Right lung (tissue), 5 donors: ENCODE data around the gene NAGPA. TPM values are rescaled to one million over a fixed set of nuclear protein-coding genes. Genes with fewer than 3 reads are reported as not detected.
"Not testable (repeated sequence)": the region's sequence is repeated elsewhere in the genome, so short reads cannot be mapped to it uniquely, and the experiment has no call there.

Experiments
- DNase-seq, 2 donors: peaks; one replicate each; pipeline ENCODE4 v3.0.0-alpha.2; 2013
- polyA plus RNA-seq, 5 donors: library from polyadenylated mRNA; unstranded; fragments of 120-200 nt; gene quantifications; one replicate each; pipeline versions ENCODE4 v1.2.1 to v1.2.3, GENCODE V29; 2013; ENCODE audit warnings: inconsistent platforms in 1 of 5, low replicate concordance in 1 of 5; ENCODE audit not compliant: insufficient read length in 5 of 5, insufficient read depth in 1 of 5

NAGPA gene
- polyA plus RNA-seq, 5 donors, result 6.5 to 10.6 (median 8.4) TPM

DNA sequence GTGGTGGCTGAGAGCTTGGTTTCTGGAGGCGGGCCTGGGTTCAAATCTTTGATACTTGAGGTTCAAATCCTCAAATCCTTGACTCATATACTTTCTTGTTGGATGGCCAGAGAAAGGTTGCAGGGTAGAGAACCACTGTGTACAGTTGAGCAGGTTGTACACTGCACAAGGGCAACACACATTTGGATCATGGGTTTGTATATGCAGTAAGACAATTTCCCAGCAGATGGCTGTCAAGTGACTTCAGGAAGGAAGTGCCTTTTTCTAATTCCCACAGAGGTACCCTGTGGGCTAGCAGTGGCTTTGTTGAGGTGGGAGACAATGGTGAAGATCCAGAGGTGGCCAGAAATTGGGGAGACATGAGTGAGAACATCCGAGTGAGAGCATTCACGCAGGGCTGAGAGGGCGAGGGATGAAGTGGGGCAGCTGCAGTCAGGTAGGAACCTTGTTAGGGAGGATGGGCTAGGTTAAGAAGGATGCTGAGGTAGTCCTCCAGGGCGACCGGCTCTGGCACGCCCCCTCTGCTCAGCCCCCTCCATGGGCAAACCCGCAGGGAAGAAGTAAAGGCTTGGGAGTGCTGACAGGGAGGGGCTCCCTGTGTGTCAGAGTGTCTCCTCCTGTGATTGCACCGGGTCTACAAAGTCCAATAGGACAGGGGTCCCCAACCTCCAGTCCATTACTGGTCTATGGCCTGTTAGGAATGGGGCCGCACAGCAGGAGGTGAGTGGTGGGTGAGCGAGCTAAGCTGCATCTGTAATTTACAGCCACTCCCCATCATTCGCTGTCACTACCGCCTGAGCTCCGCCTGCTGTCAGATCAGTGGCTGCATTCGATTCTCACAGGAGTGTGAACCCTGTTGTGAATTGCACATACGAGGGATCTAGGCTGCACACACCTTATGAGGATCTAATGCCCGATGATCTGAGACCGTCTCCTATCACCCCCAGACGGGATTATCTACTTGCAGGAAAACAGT, 29.3 kb upstream of the NAGPA start:
- no peak for DNase-seq

GRCh38 chr16:5062051-5062450, 28.3 kb upstream of the NAGPA start:
- DNase-seq, result no peak

DNA sequence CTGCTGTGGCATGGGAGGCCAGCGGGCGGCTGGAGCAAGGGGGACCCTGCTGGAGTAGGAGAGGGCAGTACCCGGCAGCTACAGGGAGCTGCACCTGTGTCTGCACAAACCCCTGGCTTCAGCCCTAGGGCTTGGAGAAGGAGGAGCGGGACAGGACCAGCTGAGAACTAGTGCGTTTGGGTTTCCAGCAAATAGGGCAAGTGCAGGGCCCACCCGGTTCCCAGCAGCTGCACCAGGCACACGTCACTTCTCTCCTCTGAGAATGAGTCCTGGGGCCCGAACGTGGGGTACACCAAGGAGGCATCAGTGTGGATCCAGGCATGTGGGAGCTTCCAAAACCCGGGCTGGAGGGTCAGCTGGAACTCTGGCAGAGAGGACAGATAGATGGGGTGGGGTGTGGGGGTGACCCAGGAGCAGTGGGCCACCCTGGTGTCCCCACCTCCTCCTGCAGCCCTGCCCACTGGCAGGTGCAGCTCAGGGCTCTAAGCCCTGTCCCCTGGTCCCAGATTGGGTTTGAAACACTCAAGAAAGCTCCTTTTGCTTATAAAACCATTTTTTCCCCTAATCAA, 26.4 kb upstream of the NAGPA start:
- DNase-seq, result no peak

DNA sequence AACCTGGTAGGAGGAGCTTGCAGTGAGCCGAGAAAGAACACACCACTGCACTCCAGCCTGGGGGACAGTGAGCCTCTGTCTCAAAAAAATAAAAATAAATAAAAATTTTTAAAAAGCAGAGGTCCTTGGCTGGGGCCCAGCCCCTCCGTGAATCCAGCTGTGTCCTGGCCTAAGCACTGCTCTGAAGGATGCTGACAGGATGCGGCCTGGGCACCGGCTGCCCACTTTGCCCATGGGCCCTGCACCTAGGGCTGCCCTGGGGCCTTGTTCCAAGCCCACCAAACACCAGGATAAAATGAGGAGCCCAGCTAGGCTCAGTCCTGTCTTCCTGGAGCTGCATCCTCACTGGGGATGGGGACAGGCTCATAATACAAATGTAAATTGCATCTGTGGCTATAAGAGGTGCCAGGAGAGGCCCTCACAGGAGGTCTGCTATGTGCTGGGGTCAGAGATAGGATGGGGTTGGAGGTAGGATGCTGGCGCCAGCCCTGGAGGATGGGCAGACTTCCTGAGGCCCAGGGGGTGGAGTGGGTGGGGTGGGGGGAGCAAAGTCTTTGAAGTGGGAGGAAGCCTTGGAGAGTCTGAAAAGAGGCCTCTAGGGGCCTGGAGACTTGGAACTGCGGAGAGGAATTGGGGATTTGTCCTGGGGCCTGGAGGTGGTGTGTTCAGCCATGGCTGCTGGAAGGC, 25.8 kb upstream of the NAGPA start:
- DNase-seq, result no peak

GRCh38 chr16:5058476-5058875, 24.7 kb upstream of the NAGPA start:
- no peak for DNase-seq

DNA sequence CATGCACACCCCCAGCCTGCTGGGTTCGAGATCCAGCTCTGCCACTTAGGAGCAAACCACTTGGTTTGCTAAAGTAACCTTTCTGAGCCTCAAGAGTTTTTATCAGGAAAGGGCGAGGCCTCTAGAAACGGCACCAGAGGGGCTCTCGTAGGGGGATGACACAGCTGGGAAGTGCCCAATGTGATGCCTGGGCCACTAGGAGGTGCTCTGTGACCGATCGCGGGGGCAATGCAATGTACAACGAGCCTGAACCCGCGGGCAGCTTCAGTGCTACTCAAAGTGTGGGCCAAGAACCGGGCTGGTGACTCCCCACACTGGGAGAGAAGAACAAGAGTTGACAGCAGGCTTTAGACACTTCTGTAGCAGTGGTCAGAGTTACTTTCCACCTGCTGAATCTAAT, 22.6 kb upstream of the NAGPA start:
- DNase-seq, result no peak

GRCh38 chr16:5054876-5055865, 21.4 kb upstream of the NAGPA start:
- DNase-seq, result no peak

GRCh38 chr16:5046914-5047313, 13.2 kb upstream of the NAGPA start:
- DNase-seq, result no peak

DNA sequence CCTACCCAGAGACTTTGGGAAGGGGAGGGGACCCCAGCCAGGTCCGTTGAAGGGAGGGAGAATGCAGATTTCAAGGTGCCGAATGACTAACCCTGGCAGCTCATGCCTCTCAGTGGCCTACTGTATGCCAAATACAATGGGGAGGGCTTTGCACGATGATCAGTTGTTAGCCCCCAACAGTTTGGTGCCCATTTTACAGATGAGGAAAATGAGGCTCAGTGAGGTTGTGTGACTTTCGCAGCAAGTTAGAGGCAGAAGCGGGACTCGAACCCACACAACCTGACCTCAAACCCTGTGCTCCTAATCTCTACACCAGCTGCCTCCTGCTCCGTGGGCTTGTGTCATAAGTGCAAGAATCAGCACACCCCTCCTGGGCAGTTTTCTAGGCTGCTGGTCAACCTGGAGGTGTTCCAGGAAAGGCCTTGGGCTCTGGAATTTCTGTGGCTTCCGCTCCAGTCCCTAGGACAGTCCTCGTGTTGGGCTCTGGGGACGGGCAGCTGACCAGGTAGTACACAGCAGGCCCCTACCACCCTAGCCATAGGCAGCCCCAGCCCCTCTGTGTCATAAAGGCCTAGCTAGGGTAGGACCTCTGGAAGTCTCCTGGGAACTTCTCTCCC, 11.9 kb upstream of the NAGPA start:
- DNase-seq, result no peak

DNA sequence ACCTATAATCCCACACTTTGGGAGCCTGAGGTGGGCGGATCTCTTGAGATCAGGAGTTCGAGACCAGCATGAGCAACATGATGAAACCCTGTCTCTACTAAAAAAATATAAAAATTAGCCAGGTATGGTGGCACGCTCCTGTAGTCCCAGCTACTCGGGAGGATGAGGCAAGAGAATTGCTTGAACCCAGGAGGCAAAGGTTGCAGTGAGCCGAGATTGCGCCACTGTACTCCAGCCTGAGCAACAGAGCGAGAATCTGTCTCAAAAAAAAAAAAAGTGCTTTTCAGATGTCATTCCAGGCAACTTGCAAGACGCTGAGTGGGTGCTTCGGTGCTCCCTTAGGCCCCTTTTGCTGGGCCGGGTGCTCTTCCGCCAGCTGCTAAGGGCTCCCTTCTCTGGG, 10.8 kb upstream of the NAGPA start:
- DNase-seq, result not testable (repeated sequence)

- DNase-seq, result no peak
Measured at GRCh38 chr16:5044011-5044540, 10.3 kb upstream of the NAGPA start.

GRCh38 chr16:5042574-5043171, 8.9 kb upstream of the NAGPA start:
- no peak for DNase-seq

GRCh38 chr16:5041600-5042133, 7.9 kb upstream of the NAGPA start:
- DNase-seq, result no peak

- DNase-seq, result no peak
Measured at GRCh38 chr16:5040451-5040850, 6.7 kb upstream of the NAGPA start.

DNA sequence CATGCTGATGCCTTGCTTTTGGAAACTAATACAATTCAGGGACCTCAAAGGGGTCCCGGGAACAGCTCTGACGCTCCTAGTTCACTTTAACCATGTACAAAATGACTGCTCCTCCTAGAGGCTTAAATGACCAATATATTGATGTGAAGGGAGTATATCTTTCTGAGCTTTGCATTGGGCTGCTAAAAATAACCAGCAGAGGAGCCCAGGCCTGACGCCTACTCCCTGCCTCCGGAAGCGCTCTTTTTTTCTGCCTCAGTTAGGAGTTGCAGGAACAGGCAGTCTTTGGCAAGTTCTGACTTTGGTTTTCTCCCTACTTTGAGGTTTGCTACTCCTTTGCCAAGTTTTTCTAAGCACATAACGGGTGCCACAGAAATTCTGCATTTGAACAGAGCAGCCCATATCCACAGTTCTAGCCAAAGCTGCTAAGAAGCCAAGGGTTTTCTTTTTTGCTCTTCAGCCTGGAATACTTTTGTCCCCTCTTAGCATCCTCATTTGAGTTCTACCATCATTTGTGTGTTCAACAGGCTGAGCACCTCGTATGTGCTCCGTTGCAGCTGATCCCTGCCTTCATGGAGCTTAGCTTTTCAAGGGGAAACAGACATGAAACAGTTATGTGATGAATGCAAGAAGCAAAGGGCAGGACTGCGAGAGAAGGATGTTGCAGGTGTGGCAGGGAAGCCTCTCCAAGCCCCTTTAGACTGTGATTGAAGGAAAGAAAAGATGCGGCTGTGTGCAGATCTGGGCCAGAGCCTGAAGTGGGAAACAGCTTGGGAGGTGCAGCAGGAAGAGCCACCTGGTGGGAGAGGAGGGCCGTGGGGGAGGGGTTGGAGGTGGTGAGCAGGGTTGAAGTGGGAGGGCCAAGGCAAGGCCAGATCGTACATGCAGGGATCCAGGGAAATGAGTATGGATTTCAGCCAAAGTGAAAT, 2.8 kb upstream of the NAGPA start:
- no peak for DNase-seq

- no peak for DNase-seq
Measured at GRCh38 chr16:5035909-5036227, 2.1 kb upstream of the NAGPA start.

- no peak for DNase-seq
Measured at GRCh38 chr16:5034167-5034523, 410 bp upstream of the NAGPA start.

GRCh38 chr16:5032748-5033167, 977 bp downstream of the NAGPA start:
- no peak for DNase-seq

- DNase-seq, result no peak
Measured at GRCh38 chr16:5031601-5032000, 2.1 kb downstream of the NAGPA start.
